GF-D8 (cell line): ENCODE data around the gene MARS1.
"Not testable (repeated sequence)": the region's sequence is repeated elsewhere in the genome, so short reads cannot be mapped to it uniquely, and the experiment has no call there.

ENCODE experiments used
- DNase-seq: peaks from one replicate; lab custom pipeline; 2025; lab: John Stamatoyannopoulos, UW

The MARS1 gene

GRCh38 chr12:57517718-57518117 lies 29.9 kb downstream of the MARS1 start:
- not testable (repeated sequence) for DNase-seq

- no peak for DNase-seq
These were observed 30.5 kb downstream of the MARS1 start for GRCh38 chr12:57518176-57518919.

- DNase-seq, result peak; percentile 25
These were observed 31.3 kb downstream of the MARS1 start for GRCh38 chr12:57518920-57519795.

GRCh38 chr12:57519796-57520052 lies 31.9 kb downstream of the MARS1 start:
- no peak for DNase-seq

GRCh38 chr12:57520053-57520818 lies 32.4 kb downstream of the MARS1 start, which contains the start of gene DDIT3:
Gene DDIT3 (minus strand): TSS chr12:57520514. CDS start chr12:57517406, 3,108 bp downstream.
- peak; percentile 97 for DNase-seq

GRCh38 chr12:57521525-57522010 lies 33.7 kb downstream of the MARS1 start:
- DNase-seq, result peak; percentile 33

- DNase-seq, result peak; percentile 84
These were observed 34.4 kb downstream of the MARS1 start, which contains the start of gene MBD6 for GRCh38 chr12:57522011-57522886. Gene MBD6 (plus strand): TSS chr12:57522824. CDS start chr12:57524304, 1,480 bp downstream.

GRCh38 chr12:57522887-57523705 lies 35.2 kb downstream of the MARS1 start:
- peak; percentile 67 for DNase-seq

GRCh38 chr12:57523706-57524614 lies 36.1 kb downstream of the MARS1 start:
- no peak for DNase-seq

- DNase-seq, result no peak
These were observed 37.1 kb downstream of the MARS1 start for GRCh38 chr12:57524814-57525614.

- DNase-seq, result no peak
These were observed 37.9 kb downstream of the MARS1 start for GRCh38 chr12:57525615-57526383.

- DNase-seq, result no peak
These were observed 38.7 kb downstream of the MARS1 start for GRCh38 chr12:57526477-57527126.

GRCh38 chr12:57527184-57527583 lies 39.3 kb downstream of the MARS1 start:
- DNase-seq, result no peak

- no peak for DNase-seq
These were observed 40.3 kb downstream of the MARS1 start for GRCh38 chr12:57528176-57528575.

GRCh38 chr12:57528831-57529555 lies 41.1 kb downstream of the MARS1 start:
- no peak for DNase-seq

GRCh38 chr12:57529831-57530230 lies 42.0 kb downstream of the MARS1 start:
- DNase-seq, result no peak
